ENCODE data around the gene TNRC6C.
A peak's percentile ranks its signal among the peaks of the same experiment; 100 is the strongest.
"Not testable (repeated sequence)": the region's sequence is repeated elsewhere in the genome, so short reads cannot be mapped to it uniquely, and the experiment has no call there.

The TNRC6C gene

DNA sequence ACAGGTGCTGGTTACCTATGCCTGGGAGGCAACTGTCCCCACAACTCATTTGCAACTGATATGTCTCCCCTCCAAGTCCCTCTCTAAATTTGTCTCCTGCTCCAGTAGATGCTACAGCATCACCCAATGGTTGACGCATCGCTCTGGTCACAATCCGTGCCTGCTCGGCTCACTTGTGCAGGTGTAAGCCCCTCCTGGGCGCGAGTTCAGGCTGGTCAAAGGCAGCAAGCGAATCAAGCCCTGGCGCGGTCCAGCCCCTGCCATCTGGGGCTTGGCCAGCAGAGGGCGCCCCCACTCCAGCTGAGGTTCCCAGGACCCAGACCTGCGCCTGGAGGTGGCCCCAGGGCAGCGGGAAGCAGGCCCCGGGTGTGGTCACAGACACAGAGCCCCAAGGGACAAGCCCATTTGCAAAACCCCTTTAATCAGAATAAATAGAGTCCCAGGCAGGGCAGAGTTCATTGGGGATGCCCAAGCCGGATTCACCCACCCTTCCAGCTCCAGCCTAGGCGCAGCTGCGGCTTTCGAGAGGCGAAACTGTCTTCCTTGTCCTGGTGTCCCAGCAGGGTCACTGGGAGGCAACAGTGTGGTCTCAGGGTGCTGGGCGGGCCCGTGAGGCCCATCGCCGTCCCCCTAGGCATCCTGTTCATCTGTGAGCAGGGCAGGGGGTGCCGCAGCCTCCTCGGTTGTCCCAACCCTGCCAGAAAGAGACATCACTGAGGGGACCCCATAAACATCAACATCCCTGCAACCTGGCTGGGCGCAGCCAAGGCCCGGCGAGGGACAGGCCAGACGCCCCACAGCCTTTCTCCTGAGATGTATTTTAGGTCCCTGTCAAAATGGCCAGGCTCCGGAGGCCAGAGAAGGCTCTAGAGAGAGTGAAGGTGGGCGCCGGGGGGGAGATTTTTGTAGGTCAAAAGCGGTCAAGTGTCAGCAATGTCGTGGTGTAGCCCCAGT is 154.3 kb downstream of the TNRC6C start:
- peak; percentile 98 for DNase-seq (ENCODE audit: low spot score)

DNA sequence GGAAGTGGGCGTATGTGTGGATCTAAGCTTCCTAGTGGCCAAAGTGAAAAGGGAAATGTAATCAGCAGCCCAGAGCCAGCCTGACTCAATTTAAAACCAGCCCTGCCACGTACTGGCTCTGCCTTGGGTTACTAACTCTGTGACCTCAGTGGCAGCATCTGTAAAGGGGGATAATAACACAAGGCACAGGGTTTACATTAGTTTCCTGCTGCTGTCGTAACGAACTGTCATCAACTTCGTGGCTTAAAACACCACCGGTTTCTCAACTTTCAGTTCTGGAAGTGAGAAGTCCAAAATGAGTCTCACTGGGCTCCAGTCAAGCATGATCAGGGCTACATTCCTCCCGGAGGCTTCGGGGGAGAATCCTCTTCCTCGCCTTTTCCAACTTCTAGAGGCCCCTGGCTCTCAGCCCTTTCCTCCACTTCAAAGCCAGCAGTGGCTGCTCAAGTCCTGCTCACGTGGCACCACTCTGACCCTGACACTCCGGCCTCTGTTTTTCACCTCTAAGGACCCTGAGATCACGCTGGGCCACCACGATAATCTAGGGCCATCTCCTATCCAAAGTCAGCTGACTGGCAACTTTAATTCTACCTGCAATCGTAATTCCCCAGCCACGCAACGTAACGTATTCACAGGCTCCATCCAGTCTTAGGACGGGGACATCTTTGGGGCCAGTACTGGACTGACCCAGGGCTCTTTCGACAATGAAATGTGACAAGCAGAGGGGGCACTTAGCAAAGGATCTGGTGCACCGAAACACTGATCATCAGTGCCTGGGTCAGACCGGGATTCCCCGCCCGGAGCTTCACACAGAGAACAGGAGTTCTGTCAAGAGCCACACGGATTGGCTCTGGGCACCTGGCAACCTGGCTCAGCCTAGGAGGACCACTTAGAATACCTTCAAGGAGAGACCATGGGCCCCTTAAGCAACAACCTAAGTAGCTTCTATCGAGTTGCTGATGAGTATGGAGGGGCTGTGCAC is 155.6 kb downstream of the TNRC6C start:
- DNase-seq (ENCODE audit: low spot score) = no peak

DNA sequence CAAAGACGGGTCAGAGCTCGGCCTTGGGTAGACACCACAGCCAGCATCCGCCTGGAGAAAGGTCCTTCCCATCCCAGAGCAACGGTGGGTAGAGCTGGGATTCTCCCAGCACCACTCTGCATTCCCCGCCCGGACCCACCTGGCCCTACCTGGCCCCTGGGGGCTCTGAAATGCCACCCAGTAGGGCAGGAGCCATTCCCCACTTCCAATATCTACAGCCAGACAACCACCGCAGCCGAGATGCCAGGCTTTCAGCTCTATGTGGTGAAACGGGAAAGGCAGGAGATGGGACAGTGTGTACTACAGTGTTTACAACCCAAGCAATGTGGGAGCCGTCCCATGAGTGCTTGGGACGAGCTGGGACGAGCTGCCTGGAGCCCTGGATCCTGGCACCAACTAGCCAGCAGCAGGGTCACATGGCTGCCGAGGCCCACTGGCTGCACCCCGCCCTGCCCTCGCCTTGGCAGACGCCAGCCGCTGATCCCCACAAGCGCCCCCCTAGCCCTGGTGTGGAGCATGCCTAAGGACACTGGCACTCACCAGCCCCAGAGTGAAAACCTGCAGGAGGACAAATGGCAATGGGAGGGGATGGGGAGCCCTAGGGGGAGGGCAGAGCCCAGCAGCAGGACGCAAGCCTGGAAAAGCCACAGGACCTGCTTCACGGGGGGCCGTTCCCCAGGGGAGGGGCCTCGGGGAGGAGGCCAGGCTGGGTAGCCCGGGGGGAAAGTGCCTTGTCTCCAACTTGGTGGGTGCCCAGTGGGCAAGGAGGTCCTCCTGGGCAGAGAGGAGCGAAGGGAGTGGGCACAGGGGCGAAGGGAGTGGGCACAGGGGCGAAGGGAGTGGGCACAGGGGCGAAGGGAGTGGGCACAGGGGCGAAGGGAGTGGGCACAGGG is 156.6 kb downstream of the TNRC6C start:
- no peak for DNase-seq (ENCODE audit: low spot score)

DNA sequence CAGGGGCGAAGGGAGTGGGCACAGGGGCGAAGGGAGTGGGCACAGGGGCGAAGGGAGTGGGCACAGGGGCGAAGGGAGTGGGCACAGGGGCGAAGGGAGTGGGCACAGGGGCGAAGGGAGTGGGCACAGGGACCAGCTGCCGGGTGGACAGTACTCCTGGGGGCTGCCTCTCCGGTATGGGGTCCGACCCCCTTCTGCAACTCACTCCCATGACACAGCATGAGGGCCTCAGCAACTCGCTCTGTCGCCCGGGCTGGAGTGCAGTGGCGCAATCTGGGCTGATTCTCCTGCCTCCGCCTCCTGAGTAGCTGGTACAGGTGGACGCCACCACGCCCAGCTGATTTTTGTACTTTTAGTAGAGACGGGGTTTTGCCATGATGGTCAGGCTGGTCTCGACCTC is 157.3 kb downstream of the TNRC6C start:
- not testable (repeated sequence) for DNase-seq (ENCODE audit: low spot score)

DNA sequence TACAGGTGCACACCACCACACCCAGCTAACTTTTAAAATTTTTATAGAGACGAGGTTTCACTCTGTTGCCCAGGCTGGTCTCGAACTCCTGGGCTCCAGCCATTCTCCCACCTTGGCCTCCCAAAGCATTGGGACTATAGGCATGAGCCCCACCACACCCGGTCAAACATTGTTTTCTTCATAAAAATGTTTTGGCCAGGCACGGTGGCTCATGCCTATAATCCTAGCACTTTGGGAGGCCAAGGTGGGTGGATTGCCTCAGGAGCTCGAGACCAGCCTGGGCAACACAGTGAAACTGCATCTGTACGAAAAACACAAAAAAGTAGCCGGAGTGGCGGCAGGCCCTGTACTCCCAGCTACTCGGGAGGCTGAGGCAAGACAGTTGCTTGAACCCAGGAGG is 157.9 kb downstream of the TNRC6C start:
- DNase-seq (ENCODE audit: low spot score) = no peak

DNA sequence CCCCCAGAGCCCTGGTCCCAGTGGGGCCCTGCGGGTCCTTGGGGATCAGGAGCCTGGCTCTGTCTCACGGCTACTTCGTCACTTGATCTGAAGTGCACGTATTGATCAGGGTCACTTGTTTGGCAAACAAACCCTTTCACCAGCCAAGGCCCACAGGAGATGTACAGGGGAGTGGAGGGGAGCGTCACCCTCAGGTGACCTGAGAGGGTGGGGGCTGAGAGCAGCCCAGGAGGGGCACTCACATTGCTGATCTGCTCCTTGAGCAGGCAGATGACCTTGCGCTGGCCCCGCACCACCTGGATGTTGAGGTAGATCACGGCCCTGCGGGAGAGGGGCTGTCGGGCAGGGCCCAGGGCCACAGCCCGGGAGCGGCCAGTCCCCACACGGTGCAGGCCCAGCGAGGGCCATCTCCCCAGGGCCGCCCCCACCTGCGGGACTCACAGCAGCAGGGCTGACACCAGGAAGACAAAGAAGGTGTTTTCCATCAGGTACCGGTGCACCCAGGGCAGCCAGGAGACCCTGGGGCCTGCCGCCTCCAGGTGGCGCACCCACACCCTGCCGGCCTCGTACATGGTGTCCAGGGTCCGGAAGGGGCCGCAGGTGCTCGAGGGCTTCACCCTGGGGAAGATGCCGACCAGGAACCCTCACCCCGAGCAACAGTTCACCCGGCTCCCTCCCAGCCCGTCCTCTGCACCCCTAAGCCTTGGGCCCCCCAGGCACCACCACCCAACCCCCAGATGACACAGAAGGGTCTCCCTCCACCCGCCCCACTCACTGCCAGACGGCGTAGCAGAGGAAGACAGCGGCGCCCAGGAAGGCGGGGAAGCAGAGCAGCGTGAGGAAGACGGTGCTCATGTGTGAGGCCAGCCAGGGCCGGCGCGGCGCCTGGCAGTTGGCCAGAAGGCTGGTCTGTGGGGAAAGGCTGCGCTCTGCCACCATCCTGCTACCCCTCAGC is 158.8 kb downstream of the TNRC6C start:
- DNase-seq (ENCODE audit: low spot score) = peak; percentile 85

DNA sequence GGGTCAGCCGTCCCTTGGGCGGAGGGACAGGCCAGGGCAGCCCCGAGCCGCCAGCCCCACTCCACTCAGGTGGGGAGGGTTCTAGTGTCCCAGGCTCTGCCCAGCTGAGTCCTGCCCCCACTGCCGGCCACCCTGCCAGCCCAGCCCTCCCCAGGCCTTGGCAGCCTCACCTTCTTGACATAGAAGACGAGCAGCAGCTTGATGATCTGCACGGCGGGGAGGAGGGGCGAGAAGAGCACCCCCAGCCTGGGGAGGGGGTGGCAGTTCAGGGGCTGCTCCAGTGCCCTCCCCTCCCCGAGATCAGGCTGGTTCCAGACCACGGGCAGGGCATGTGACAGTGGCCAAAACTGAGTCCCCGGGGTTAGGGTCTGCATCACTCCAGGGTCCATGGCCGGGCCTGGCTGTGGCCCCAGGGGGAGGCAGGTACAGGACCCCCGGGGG is 160.3 kb downstream of the TNRC6C start:
- no peak for DNase-seq (ENCODE audit: low spot score)

DNA sequence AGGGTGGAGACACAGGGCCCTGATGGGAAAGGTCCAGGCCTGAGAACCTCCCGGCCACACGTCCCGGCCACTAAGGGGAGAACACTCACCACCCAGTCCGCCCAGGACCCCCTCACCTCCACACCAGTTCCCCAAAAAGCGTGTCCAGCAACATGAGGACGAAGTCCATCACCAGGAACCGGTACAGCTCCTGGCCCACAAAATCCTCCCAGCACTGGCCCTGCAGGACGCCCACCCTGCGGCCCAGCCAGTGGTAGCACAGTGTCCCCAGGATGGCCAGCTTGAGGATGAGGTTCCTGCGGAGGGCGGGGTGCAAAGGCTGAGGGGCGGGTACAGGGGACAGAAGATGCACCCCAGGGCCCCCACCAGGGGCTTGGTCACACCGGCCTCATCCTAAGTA is 162.0 kb downstream of the TNRC6C start:
- no peak for DNase-seq (ENCODE audit: low spot score)

DNA sequence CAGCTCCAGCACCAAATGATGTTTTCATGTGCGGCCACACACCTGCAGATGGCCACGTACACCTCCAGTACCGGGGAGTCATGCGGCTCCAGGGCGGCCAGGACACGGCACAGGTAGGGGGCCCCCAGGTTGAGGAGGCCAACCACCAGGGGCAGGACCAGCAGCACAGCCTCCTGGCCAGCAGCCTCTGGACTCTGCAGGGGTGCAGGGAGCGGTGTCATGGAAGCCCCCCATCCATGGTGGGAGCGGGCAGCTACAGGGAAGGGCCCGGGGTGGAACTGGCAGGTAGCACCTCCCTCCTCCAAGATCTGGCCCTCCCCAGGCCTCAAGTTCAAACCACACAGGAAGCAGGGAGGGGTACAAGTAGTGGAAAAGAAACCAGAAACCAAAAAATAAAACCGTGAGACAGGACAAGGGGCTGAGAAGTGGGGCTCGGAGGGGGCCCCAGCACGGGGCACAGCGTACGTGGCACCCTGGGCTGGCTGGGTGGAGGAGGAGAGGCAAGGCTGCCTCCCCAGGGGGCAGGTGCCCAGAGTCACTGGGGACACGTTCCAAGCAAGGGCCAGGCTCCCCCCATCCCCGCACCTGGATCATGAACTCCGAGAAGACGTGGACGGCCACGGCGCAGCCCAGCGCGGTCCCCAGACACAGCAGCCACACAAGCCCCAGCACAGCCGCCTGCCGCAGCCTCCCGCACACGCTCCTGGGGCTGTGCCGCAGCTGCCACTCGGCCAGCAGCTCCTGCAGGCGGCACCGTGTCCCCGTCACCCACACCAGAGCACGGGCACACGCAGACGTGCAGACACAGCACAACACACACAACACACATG is 162.7 kb downstream of the TNRC6C start:
- DNase-seq (ENCODE audit: low spot score) = no peak

DNA sequence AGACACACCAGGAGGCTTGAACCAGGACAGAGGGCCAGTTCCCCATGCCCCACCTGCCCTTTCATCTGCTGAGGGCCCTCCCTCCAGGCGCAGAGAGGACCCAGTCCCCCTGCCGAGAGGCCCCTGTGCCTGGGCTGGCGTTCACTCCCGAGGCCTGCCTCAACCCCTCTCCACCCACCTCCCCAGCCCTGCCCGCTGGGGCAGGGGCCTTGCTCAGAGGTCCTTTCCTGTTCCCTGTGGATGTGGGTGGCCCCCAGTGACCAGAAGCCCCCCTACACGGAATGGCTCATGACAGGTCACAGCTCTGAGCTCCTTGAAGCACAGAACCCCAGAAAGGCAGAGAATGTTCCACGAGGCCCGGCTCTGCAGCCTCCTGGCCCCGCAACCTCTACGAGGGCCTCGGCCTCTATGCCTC is 163.3 kb downstream of the TNRC6C start:
- DNase-seq (ENCODE audit: low spot score) = no peak

DNA sequence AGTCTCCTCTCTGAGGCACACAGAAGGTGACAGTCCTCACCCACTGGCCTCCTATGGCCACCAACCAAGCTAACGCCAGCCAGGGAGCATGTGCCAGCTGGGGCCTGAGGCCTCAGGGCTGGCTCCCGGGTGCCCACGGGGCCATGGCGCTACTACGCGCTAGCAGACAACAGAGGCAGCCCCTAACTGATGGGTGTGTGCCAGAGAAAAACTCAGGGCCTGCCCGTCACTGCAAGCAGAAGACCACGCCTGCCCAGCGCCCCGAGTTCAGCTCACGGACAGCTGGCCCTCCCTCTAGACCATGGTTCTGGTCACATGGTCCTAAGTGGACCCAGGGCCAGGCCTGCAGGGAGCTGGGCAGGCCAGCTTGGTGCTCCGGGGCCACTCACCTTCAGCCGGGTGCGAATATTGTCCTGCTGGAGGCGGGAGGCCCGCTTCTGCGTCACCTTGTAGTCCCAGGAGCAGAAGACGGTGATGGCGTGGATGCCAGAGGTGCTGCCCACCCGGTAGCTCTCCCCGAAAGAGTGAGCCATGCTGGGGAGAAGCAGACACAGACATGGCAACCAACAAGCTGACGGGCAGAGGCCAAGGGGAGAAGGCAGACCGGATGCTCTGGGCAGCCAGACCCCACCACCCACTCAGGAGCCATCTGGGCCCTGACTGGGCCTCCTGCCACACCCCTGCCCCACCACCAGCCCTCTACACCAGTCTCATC is 163.9 kb downstream of the TNRC6C start:
- no peak for DNase-seq (ENCODE audit: low spot score)

DNA sequence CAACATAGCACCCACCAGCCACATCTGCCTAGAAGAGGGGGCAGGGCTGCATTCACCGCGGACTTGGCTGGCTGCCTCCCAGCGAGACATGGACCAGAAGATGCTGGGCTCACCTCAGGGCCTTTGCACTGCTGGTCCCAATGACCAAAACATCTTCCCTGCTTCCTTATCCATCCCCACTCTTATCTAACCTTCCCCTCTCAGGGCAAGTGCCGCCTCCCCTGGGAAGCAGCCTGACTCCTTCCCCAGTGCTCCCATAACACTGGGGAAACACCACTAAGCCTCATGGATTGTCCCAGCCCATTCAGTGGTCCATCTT is 164.4 kb downstream of the TNRC6C start:
- no peak for DNase-seq (ENCODE audit: low spot score)

DNA sequence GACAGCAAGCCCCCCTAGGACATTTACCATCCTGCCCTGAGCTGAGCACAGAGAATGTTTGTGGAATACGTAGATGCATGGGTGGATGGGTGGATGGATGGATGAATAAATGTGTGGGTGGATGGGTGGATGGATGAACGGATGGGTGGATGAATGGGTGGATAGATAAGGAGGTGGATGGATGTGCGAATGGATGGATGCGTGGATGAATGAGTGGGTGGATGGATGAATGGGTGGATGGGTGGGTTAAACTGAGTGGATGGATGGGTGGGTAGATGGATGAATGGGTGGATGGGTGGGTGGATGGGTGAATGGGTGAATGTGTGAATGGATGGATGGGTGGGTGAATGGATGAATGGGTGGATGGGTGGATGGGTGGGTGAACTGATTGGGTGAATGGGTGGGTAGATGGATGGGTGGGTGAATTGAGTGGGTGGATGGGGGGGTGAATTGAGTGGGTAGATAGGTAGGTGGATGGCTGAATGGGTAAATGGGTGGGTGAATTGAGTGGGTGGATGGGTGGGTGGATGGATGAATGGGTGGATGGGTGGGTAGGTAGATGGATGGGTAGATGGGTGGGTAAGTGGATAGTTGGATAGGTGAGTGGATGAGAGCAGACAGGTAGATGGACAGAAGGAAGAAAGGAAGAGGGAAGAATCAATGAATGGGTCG is 164.9 kb downstream of the TNRC6C start:
- DNase-seq (ENCODE audit: low spot score) = no peak

DNA sequence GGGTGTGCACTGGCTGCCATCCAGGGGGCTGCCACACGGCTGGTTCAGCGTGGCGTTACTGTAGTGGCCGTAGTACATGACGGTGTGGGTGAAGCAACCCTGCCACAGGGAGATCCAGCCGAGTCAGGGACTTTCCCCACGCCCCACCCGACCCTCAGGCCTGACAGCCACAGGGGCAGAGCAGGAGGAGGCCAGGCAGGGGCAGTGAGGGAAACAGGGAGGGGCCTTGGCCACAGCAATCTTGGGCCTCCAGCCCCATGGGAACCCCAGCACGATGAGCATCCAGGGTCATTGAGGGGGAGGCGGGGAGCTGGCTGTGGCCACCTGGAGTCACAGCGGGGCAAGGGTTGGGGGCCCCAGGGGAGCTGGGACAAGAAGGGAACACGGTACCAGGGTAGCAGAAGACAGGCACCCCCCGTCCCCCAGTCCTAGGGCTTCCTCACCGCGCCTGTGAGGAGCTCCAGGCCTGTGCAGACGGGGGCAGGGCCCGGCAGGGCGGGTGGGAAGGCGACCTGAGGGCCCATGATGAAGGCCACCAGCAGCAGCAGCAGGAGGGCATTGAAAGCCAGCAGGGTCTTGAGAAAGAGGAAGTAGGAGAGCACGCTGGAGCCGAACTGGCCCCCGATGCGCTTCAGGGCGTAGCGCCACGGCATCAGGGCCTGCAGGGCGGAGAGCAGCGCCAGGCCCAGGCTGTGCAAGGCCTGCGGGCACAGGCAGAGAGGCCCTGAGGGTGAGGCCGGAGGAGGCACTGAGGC is 165.8 kb downstream of the TNRC6C start:
- DNase-seq (ENCODE audit: low spot score) = no peak

DNA sequence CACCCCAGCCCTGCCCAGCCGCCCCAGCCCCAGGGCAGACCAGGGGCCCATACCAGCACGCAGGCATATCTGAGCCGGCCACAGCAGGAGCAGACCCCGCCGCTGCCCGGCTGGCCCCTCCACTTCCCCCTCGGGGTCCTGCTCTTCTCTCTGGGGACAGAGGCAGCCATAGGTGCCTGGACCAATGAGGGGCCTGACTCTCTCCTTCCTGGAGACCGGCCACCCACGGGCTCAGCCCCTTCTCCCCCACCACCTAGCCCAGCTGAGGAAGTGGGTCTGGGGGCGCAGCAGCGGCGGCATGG is 166.3 kb downstream of the TNRC6C start:
- DNase-seq (ENCODE audit: low spot score) = no peak

DNA sequence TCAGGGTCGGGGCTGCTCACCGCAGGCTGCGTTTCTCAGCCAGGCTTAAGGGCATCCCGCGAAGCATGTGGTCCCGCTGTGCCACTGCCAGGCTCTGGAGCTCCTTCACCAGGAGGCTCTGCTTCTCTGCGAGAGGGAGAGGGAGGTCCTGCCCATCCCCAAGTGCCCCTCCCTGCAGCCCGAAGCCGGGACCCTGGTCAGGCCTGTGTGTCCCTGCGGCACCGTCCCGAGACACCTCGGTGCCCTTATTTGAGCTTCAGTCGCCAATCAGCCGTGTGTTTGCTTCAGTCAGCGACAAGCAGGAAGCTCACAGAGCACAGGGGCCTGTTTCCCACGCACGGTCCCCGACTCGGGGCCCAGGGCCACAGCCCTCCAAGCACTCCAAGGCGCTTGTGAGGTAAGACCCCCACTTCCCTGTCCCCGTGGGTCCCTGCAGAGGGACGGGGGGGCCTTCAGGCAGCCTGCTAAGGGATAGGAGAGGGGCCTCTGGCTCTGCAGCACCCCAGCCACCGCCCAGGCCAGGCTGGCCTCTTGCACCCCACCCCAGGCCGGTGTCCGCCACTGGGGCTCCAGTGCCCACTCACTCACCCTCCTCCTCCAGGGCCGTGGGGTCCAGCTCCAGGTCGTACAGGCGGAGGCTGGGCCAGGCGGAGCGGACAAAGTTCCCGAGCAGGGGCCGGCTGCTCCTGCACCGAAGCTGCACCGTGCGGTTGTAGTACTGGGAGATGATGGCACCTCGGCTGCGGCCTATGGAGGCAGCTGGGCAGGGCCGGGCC is 166.8 kb downstream of the TNRC6C start:
- no peak for DNase-seq (ENCODE audit: low spot score)
